ENCODE results near the gene AP3B1.
"Not testable (repeated sequence)": the region's sequence is repeated elsewhere in the genome, so short reads cannot be mapped to it uniquely, and the experiment has no call there.

AP3B1 gene

GRCh38 chr5:78243091-78243490 is 51.4 kb downstream of the AP3B1 start:
- no peak for DNase-seq (ENCODE audit: low read depth in 2 of 2)

GRCh38 chr5:78242001-78242400 is 52.5 kb downstream of the AP3B1 start:
- DNase-seq (ENCODE audit: low read depth in 2 of 2), result no peak

- DNase-seq (ENCODE audit: low read depth in 2 of 2), result no peak
Measured at GRCh38 chr5:78237911-78238310, 56.6 kb downstream of the AP3B1 start.

- DNase-seq (ENCODE audit: low read depth in 2 of 2), result no peak
Measured at GRCh38 chr5:78236046-78236445, 58.5 kb downstream of the AP3B1 start.

- DNase-seq (ENCODE audit: low read depth in 2 of 2), result no peak
Measured at GRCh38 chr5:78235289-78235688, 59.2 kb downstream of the AP3B1 start.

GRCh38 chr5:78234804-78235203 is 59.7 kb downstream of the AP3B1 start:
- no peak for DNase-seq (ENCODE audit: low read depth in 2 of 2)

- DNase-seq (ENCODE audit: low read depth in 2 of 2), result no peak
Measured at GRCh38 chr5:78232163-78232562, 62.3 kb downstream of the AP3B1 start.

GRCh38 chr5:78224358-78224757 is 70.1 kb downstream of the AP3B1 start:
- DNase-seq (ENCODE audit: low read depth in 2 of 2), result no peak

- no peak for DNase-seq (ENCODE audit: low read depth in 2 of 2)
Measured at GRCh38 chr5:78221964-78222451, 72.5 kb downstream of the AP3B1 start.

- DNase-seq (ENCODE audit: low read depth in 2 of 2), result no peak
Measured at GRCh38 chr5:78221467-78221866, 73.0 kb downstream of the AP3B1 start.

- no peak for DNase-seq (ENCODE audit: low read depth in 2 of 2)
Measured at GRCh38 chr5:78215972-78216371, 78.5 kb downstream of the AP3B1 start.

GRCh38 chr5:78215565-78215964 is 78.9 kb downstream of the AP3B1 start:
- no peak for DNase-seq (ENCODE audit: low read depth in 2 of 2)

- no peak for DNase-seq (ENCODE audit: low read depth in 2 of 2)
Measured at GRCh38 chr5:78213799-78214198, 80.7 kb downstream of the AP3B1 start.

- no peak for DNase-seq (ENCODE audit: low read depth in 2 of 2)
Measured at GRCh38 chr5:78211052-78211451, 83.4 kb downstream of the AP3B1 start.

- no peak for DNase-seq (ENCODE audit: low read depth in 2 of 2)
Measured at GRCh38 chr5:78204241-78204640, 90.3 kb downstream of the AP3B1 start.

- DNase-seq (ENCODE audit: low read depth in 2 of 2), result no peak
Measured at GRCh38 chr5:78203815-78204214, 90.7 kb downstream of the AP3B1 start.

GRCh38 chr5:78190402-78190801 is 104.1 kb downstream of the AP3B1 start:
- DNase-seq (ENCODE audit: low read depth in 2 of 2), result no peak

GRCh38 chr5:78188681-78189080 is 105.8 kb downstream of the AP3B1 start:
- DNase-seq (ENCODE audit: low read depth in 2 of 2), result not testable (repeated sequence)

GRCh38 chr5:78187172-78187571 is 107.3 kb downstream of the AP3B1 start:
- DNase-seq (ENCODE audit: low read depth in 2 of 2), result no peak

- no peak for DNase-seq (ENCODE audit: low read depth in 2 of 2)
Measured at GRCh38 chr5:78182838-78183237, 111.7 kb downstream of the AP3B1 start.

GRCh38 chr5:78178356-78178755 is 116.1 kb downstream of the AP3B1 start:
- DNase-seq (ENCODE audit: low read depth in 2 of 2), result no peak

GRCh38 chr5:78170335-78170734 is 124.2 kb downstream of the AP3B1 start:
- not testable (repeated sequence) for DNase-seq (ENCODE audit: low read depth in 2 of 2)

GRCh38 chr5:78162253-78162862 is 132.1 kb downstream of the AP3B1 start:
- no peak for DNase-seq (ENCODE audit: low read depth in 2 of 2)

GRCh38 chr5:78157001-78157400 is 137.5 kb downstream of the AP3B1 start:
- DNase-seq (ENCODE audit: low read depth in 2 of 2), result no peak
